CD14-positive monocyte (primary cell): ENCODE measurements around the gene CAPN6. TPM values are rescaled to one million over a fixed set of nuclear protein-coding genes. Genes with fewer than 3 reads are reported as not detected.

Source experiments
- DNase-seq, 3 donors: peaks; one replicate each; pipeline ENCODE4 v3.0.0-alpha.2; 2011 to 2022
- H2AFZ ChIP-seq: 2 replicates; pipeline ENCODE4 v1.6.0; 2012; ENCODE audit warnings: mild to moderate bottlenecking, low read depth, low read length, inconsistent platforms; ENCODE audit not compliant: insufficient read depth, poor library complexity, severe bottlenecking
- H3K27ac ChIP-seq, 2 donors: 1 replicate in 1 of 2; 2 replicates in 1 of 2; pipeline ENCODE4 v1.5.1; 2012 to 2013; ENCODE audit warnings: low read length in 2 of 2, control low read depth in 1 of 2, inconsistent platforms in 1 of 2, low read depth in 1 of 2, mild to moderate bottlenecking in 1 of 2
- H3K27me3 ChIP-seq, 2 donors: one replicate each; pipeline versions ENCODE4 v1.6.0 to v1.6.1; 2011 to 2013; ENCODE audit warnings: low read length in 2 of 2; ENCODE audit not compliant: control insufficient read depth in 2 of 2, insufficient read depth in 2 of 2
- H3K36me3 ChIP-seq, 2 donors: replicated peaks in 1 of 2; 1 replicate in 1 of 2; 2 replicates in 1 of 2; pipeline versions ENCODE4 v1.5.1 to v1.6.1; 2012 to 2013; ENCODE audit warnings: low read length in 2 of 2, control low read depth in 1 of 2, inconsistent platforms in 1 of 2, mild to moderate bottlenecking in 1 of 2; ENCODE audit not compliant: insufficient read depth in 2 of 2, control insufficient read depth in 1 of 2
- H3K4me1 ChIP-seq, 2 donors: 1 replicate in 1 of 2; 2 replicates in 1 of 2; pipeline versions ENCODE4 v1.5.1 to v1.6.1; 2012 to 2013; ENCODE audit warnings: low read length in 2 of 2, control low read depth in 1 of 2, inconsistent platforms in 1 of 2, mild to moderate bottlenecking in 1 of 2, moderate library complexity in 1 of 2; ENCODE audit not compliant: insufficient read depth in 2 of 2, control insufficient read depth in 1 of 2
- H3K4me2 ChIP-seq: replicated peaks from 2 replicates; pipeline ENCODE3; 2012; ENCODE audit warnings: low read length, moderate library complexity, mild to moderate bottlenecking; ENCODE audit not compliant: poor library complexity, severe bottlenecking; ENCODE audit errors: extremely low read depth
- H3K4me3 ChIP-seq, 3 experiments: fragments of 200-600 bp in 1 of 3; sonication (generic) in 1 of 3; replicated peaks in 1 of 3; 1 replicate in 2 of 3; 2 replicates in 1 of 3; pipeline ENCODE4 v1.5.1; 2011 to 2013; ENCODE audit warnings: low read length in 3 of 3, mild to moderate bottlenecking in 3 of 3, control low read depth in 2 of 3, low read depth in 2 of 3, inconsistent platforms in 1 of 3, moderate library complexity in 1 of 3
- H3K79me2 ChIP-seq: 2 replicates; pipeline ENCODE4 v1.6.0; 2012; ENCODE audit warnings: mild to moderate bottlenecking, control low read depth, inconsistent platforms, low read length, moderate library complexity; ENCODE audit not compliant: insufficient read depth
- H3K9ac ChIP-seq: 2 replicates; pipeline ENCODE4 v1.6.0; 2017; ENCODE audit warnings: low read length, mild to moderate bottlenecking; ENCODE audit not compliant: insufficient read depth, poor library complexity, severe bottlenecking
- H3K9me3 ChIP-seq, 2 donors: replicated peaks in 1 of 2; 1 replicate in 1 of 2; 2 replicates in 1 of 2; pipeline versions ENCODE4 v1.5.1 to v1.6.1; 2012 to 2013; ENCODE audit warnings: low read length in 2 of 2, control low read depth in 1 of 2; ENCODE audit not compliant: control insufficient read depth in 1 of 2, insufficient read depth in 1 of 2
- H4K20me1 ChIP-seq: 2 replicates; pipeline ENCODE4 v1.6.0; 2012; ENCODE audit warnings: mild to moderate bottlenecking, low read length, control low read depth, moderate library complexity; ENCODE audit not compliant: insufficient read depth
- H3K27ac Mint-ChIP-seq, 7 donors: one replicate each; pipeline ENCODE4 v1.8.0; 2020; ENCODE audit warnings: mild to moderate bottlenecking in 7 of 7, mixed read lengths in 7 of 7, moderate library complexity in 6 of 7, inconsistent platforms in 2 of 7
- H3K27me3 Mint-ChIP-seq, 3 donors: one replicate each; pipeline ENCODE4 v1.8.0; 2021 to 2022; ENCODE audit warnings: low read depth in 3 of 3, mild to moderate bottlenecking in 3 of 3, mixed read lengths in 3 of 3, moderate library complexity in 3 of 3, inconsistent platforms in 1 of 3
- H3K36me3 Mint-ChIP-seq, 2 donors: one replicate each; pipeline ENCODE4 v1.8.0; 2020; ENCODE audit warnings: mixed read lengths in 2 of 2, inconsistent platforms in 1 of 2, mild to moderate bottlenecking in 1 of 2
- H3K4me1 Mint-ChIP-seq: one replicate; pipeline ENCODE4 v1.8.0; 2020; ENCODE audit warnings: mild to moderate bottlenecking, mixed read lengths
- H3K4me3 Mint-ChIP-seq, 2 donors: one replicate each; pipeline ENCODE4 v1.8.0; 2020; ENCODE audit warnings: mild to moderate bottlenecking in 2 of 2, mixed read lengths in 2 of 2, moderate library complexity in 1 of 2
- H3K9me3 Mint-ChIP-seq, 7 donors: one replicate each; pipeline ENCODE4 v1.8.0; 2020 to 2022; ENCODE audit warnings: mixed read lengths in 7 of 7, mild to moderate bottlenecking in 6 of 7, moderate library complexity in 6 of 7, inconsistent platforms in 2 of 7
- CTCF ChIP-seq: fragments of 200-600 bp; IDR thresholded peaks from one replicate; pipeline ENCODE4 v1.8.0; 2022; ENCODE audit warnings: antibody characterized with exemption, mild to moderate bottlenecking
- WGBS: methylation state at CpG from one replicate; pipeline ENCODE4 v1.1.5; 2013; ENCODE audit warnings: missing lambda C conversion rate; ENCODE audit not compliant: insufficient coverage; 5-methylcytosine and 5-hydroxymethylcytosine counted together
- intact Hi-C, 2 donors: fragments of 100-400 bp; cut with micrococcal nuclease; formaldehyde crosslinking; loops; one replicate each; pipeline versions ENCODE4 v1.15.0 to v1.15.1; 2023
- polyA minus RNA-seq: library from RNA; depleted of rRNA, polyadenylated mRNA; stranded (reverse); fragments of >200 nt; gene quantifications from 2 replicates; pipeline ENCODE4 v1.2.3, GENCODE V29; 2012
- polyA plus RNA-seq, 3 donors: library from polyadenylated mRNA; depleted of rRNA in 1 of 3; unstranded in 2 of 3; stranded (reverse) in 1 of 3; fragments of 300-500 nt in 2 of 3; fragments of >200 nt in 1 of 3; fragmentation: Illumina TruSeq in 2 of 3; gene quantifications; 1 replicate in 2 of 3; 2 replicates in 1 of 3; pipeline ENCODE4 v1.2.3, GENCODE V29; 2012 to 2021
- total RNA-seq, 12 experiments: library from RNA in 1 of 12; stranded (reverse) in 1 of 12; fragments of 120-200 nt in 1 of 12; gene quantifications; one replicate each; pipeline ENCODE4 v1.2.4 and lab custom pipeline; 2013 to 2026; ENCODE audit warnings: mixed read lengths in 6 of 12, inconsistent platforms in 1 of 12

CAPN6 gene
- 0.06 TPM for total RNA-seq (2013)
- polyA plus RNA-seq (not detected), polyA minus RNA-seq (not detected in 2 replicates), total RNA-seq (lab: John Stamatoyannopoulos, UW) (0 to 1.5 (median 0) reads per million in 11 experiments)

GRCh38 chrX:111270339-111270738 lies at the start of gene CAPN6:
TSS of gene CAPN6 (minus strand) at chrX:111270483. CDS start at chrX:111263936, 6,547 bp downstream.
- Histone ChIP-seq H3K27ac (no peak within 1 kb of the TSS), H3K4me1 (no peaks in the 10 kb centered on the region), H3K4me3 (no peak within 1 kb of the TSS), H3K4me2 (no peak within 1 kb of the TSS), H2AFZ (no peak within 1 kb of the TSS), H3K9me3 (no peaks in the 10 kb centered on the region), H3K79me2 (no peaks in the 10 kb centered on the region), H3K9ac (no peak within 1 kb of the TSS), H3K36me3 (no peaks in the 10 kb centered on the region), H3K27me3 (peaks cover 0 to 6% of the 10 kb centered on the region in 2 donors), H4K20me1 (no peaks in the 10 kb centered on the region)
- no peak for DNase-seq
- intact Hi-C loops: no loop called here
- no peaks in the 10 kb centered on the region for H3K36me3 Mint-ChIP-seq
- 80% methylated on average over 1 of the region's 8 CpGs for WGBS
- peaks cover 0 to 2% (median 0%) of the 10 kb centered on the region in 7 donors for H3K9me3 Mint-ChIP-seq
- no peak within 1 kb of the TSS for H3K4me3 Mint-ChIP-seq
- peaks cover 2% of the 10 kb centered on the region for H3K4me1 Mint-ChIP-seq
- no peak for TF ChIP-seq CTCF
- H3K27ac Mint-ChIP-seq: no peak within 1 kb of the TSS
- H3K27me3 Mint-ChIP-seq: peaks cover 2 to 24% (median 5%) of the 10 kb centered on the region in 3 donors

- Histone ChIP-seq H3K27ac (no peak overlapping the region), H3K4me2 (no peak overlapping the region), H3K36me3 (no peaks in the 10 kb centered on the region), H3K27me3 (peaks cover 0 to 2% of the 10 kb centered on the region in 2 donors), H3K4me3 (no peak overlapping the region), H3K79me2 (no peaks in the 10 kb centered on the region), H3K9me3 (no peaks in the 10 kb centered on the region), H3K4me1 (no peaks in the 10 kb centered on the region), H3K9ac (no peak overlapping the region), H2AFZ (no peak overlapping the region), H4K20me1 (no peaks in the 10 kb centered on the region)
- no peak overlapping the region for H3K4me3 Mint-ChIP-seq
- DNase-seq: no peak
- peaks cover 0 to 7% (median 0%) of the 10 kb centered on the region in 7 donors for H3K9me3 Mint-ChIP-seq
- no peaks in the 10 kb centered on the region for H3K36me3 Mint-ChIP-seq
- no peaks in the 10 kb centered on the region for H3K4me1 Mint-ChIP-seq
- H3K27ac Mint-ChIP-seq: no peak overlapping the region
- WGBS: 50% methylated on average over 1 of the region's 4 CpGs
- intact Hi-C loops: no loop called here
- H3K27me3 Mint-ChIP-seq: peaks cover 0 to 5% (median 2%) of the 10 kb centered on the region in 3 donors
- no peak for TF ChIP-seq CTCF
These were observed 49.2 kb upstream of the CAPN6 start for GRCh38 chrX:111319451-111319850.
